NCI-H510A treated with DMSO at 0.1 percent for 48 hours (cell line): ENCODE data around the gene GARNL3.

Experiments
- DNase-seq: peaks from one replicate; lab custom pipeline; 2025; lab: John Stamatoyannopoulos, UW

Gene GARNL3

GRCh38 chr9:127264462-127265219, at the start of gene GARNL3:
Gene GARNL3 (plus strand): TSS chr9:127264774. CDS start chr9:127264878, 104 bp downstream.
- no peak for DNase-seq

GRCh38 chr9:127215268-127216209, 49.0 kb upstream of the GARNL3 start:
- DNase-seq, result no peak

- DNase-seq, result no peak
Observed at GRCh38 chr9:127216210-127216887, 48.2 kb upstream of the GARNL3 start.

- DNase-seq, result no peak
Observed at GRCh38 chr9:127216888-127217217, 47.7 kb upstream of the GARNL3 start.

GRCh38 chr9:127218818-127219217, 45.8 kb upstream of the GARNL3 start:
- no peak for DNase-seq

- no peak for DNase-seq
Observed at GRCh38 chr9:127219520-127219919, 45.1 kb upstream of the GARNL3 start.

GRCh38 chr9:127221695-127222094, 42.9 kb upstream of the GARNL3 start:
- no peak for DNase-seq

- no peak for DNase-seq
Observed at GRCh38 chr9:127222388-127223095, 42.0 kb upstream of the GARNL3 start.

- DNase-seq, result no peak
Observed at GRCh38 chr9:127223266-127223665, 41.3 kb upstream of the GARNL3 start.

- DNase-seq, result no peak
Observed at GRCh38 chr9:127223810-127224177, 40.8 kb upstream of the GARNL3 start.

GRCh38 chr9:127224178-127224882, 40.2 kb upstream of the GARNL3 start:
- DNase-seq, result peak; percentile 57

- DNase-seq, result peak; percentile 86
Observed at GRCh38 chr9:127224883-127225739, 39.5 kb upstream of the GARNL3 start.

- DNase-seq, result no peak
Observed at GRCh38 chr9:127225801-127226625, 38.6 kb upstream of the GARNL3 start.

GRCh38 chr9:127229691-127230417, 34.7 kb upstream of the GARNL3 start:
- no peak for DNase-seq

GRCh38 chr9:127231666-127232065, 32.9 kb upstream of the GARNL3 start:
- DNase-seq, result no peak

GRCh38 chr9:127232833-127233549, 31.6 kb upstream of the GARNL3 start:
- no peak for DNase-seq

- no peak for DNase-seq
Observed at GRCh38 chr9:127233550-127233949, 31.0 kb upstream of the GARNL3 start.

GRCh38 chr9:127233989-127234388, 30.6 kb upstream of the GARNL3 start:
- DNase-seq, result no peak
